OCI-LY3 (cell line): ENCODE measurements around the gene S100A4.

Experiments
- H2AFZ ChIP-seq: fragments of 200-600, 300-600 bp; shearing (Covaris generic); 2 replicates; pipeline ENCODE4 v1.6.0; 2014; ENCODE audit warnings: antibody characterized with exemption, low read depth, low read length
- H3K27ac ChIP-seq: fragments of 200-600, 300-600 bp; sonication (generic); 2 replicates; pipeline ENCODE4 v1.5.1; 2014; ENCODE audit warnings: mild to moderate bottlenecking, low read length, moderate library complexity, mixed read lengths
- H3K27me3 ChIP-seq: fragments of 200-600, 300-600 bp; sonication (generic); 2 replicates; pipeline ENCODE4 v1.6.1; 2014; ENCODE audit warnings: low read depth, low read length, mixed read lengths
- H3K36me3 ChIP-seq: fragments of 200-600, 300-600 bp; sonication (generic); replicated peaks from 2 replicates; pipeline ENCODE3; 2014; ENCODE audit warnings: low read depth, low read length, mixed read lengths
- H3K4me1 ChIP-seq: fragments of 300-600, 200-600 bp; sonication (generic); 2 replicates; pipeline ENCODE4 v1.6.1; 2014; ENCODE audit warnings: low read length, mixed read lengths
- H3K4me2 ChIP-seq: fragments of 200-600, 300-600 bp; sonication (generic); 2 replicates; pipeline ENCODE4 v1.6.1; 2014; ENCODE audit warnings: low read length, mixed read lengths
- H3K4me3 ChIP-seq: fragments of 300-600, 200-600 bp; sonication (generic); 2 replicates; pipeline ENCODE4 v1.5.1; 2014; ENCODE audit warnings: antibody characterized with exemption, mild to moderate bottlenecking, low read length, moderate library complexity
- H3K79me2 ChIP-seq: fragments of 300-600, 200-600 bp; shearing (Covaris generic); 2 replicates; pipeline ENCODE4 v1.6.1; 2014; ENCODE audit warnings: mild to moderate bottlenecking, low read length, mixed read lengths
- H3K9ac ChIP-seq: fragments of 300-600, 200-600 bp; shearing (Covaris generic); 2 replicates; pipeline ENCODE4 v1.6.0; 2014; ENCODE audit warnings: mild to moderate bottlenecking, low read length, moderate library complexity
- H3K9me3 ChIP-seq: fragments of 200-600, 300-600 bp; shearing (Covaris generic); 2 replicates; pipeline ENCODE4 v1.6.1; 2014; ENCODE audit warnings: low read length, mixed read lengths; ENCODE audit not compliant: insufficient read depth
- H4K20me1 ChIP-seq: fragments of 200-600, 300-600 bp; sonication (generic); 2 replicates; pipeline ENCODE4 v1.6.1; 2016; ENCODE audit warnings: low read length, mixed read lengths; ENCODE audit not compliant: insufficient read depth
- EZH2phosphoT487 ChIP-seq: fragments of 200-600 bp; shearing (Covaris generic); IDR thresholded peaks from 2 replicates; pipeline ENCODE4 v1.6.1; 2018; ENCODE audit warnings: antibody characterized with exemption, mixed run types, low read depth
- TF ChIP-seq, protein P1 (sequence below): fragments of 200-600, 300-600 bp; sonication (generic); IDR thresholded peaks from 2 replicates; pipeline ENCODE4 v1.5.1; 2014; ENCODE audit warnings: antibody characterized with exemption, low read length, low read depth

S100A4 gene

DNA sequence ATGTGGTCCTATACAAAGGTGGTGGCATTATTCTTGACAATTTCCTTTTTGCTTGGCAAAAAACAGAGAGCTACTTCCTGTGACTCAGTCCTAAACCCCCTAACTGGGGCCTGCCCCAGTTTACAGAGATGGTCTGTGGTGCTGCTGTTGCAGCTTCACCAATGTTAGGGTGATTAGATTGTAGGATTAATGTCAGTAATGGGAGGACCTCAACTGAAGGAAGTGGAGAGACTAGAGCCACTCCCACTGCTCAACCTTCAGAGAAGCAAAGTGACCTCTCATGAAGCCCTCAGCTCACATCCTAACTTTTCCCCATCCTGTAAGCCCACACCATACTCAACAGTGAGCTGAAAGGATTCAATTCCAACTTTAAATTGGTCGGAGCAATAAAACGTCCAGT is 13.4 kb downstream of the S100A4 start:
- H4K20me1 ChIP-seq = no peaks in the 10 kb centered on the region
- H3K4me1 ChIP-seq = peaks cover 29% of the 10 kb centered on the region
- no peaks in the 10 kb centered on the region for H3K9me3 ChIP-seq
- no peaks in the 10 kb centered on the region for H3K27me3 ChIP-seq
- no peak overlapping the region for H2AFZ ChIP-seq
- H3K79me2 ChIP-seq = 0 out of 2 replicates have a peak, but pooled peaks cover 2% of the 10 kb centered on the region
- TF ChIP-seq, protein P1, sequence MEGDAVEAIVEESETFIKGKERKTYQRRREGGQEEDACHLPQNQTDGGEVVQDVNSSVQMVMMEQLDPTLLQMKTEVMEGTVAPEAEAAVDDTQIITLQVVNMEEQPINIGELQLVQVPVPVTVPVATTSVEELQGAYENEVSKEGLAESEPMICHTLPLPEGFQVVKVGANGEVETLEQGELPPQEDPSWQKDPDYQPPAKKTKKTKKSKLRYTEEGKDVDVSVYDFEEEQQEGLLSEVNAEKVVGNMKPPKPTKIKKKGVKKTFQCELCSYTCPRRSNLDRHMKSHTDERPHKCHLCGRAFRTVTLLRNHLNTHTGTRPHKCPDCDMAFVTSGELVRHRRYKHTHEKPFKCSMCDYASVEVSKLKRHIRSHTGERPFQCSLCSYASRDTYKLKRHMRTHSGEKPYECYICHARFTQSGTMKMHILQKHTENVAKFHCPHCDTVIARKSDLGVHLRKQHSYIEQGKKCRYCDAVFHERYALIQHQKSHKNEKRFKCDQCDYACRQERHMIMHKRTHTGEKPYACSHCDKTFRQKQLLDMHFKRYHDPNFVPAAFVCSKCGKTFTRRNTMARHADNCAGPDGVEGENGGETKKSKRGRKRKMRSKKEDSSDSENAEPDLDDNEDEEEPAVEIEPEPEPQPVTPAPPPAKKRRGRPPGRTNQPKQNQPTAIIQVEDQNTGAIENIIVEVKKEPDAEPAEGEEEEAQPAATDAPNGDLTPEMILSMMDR = no peak
- TF ChIP-seq EZH2phosphoT487 = no peak
- no peak overlapping the region for H3K9ac ChIP-seq
- H3K4me2 ChIP-seq = no peak overlapping the region
- H3K4me3 ChIP-seq = no peak overlapping the region
- no peak overlapping the region for H3K27ac ChIP-seq
- H3K36me3 ChIP-seq = no peaks in the 10 kb centered on the region

DNA sequence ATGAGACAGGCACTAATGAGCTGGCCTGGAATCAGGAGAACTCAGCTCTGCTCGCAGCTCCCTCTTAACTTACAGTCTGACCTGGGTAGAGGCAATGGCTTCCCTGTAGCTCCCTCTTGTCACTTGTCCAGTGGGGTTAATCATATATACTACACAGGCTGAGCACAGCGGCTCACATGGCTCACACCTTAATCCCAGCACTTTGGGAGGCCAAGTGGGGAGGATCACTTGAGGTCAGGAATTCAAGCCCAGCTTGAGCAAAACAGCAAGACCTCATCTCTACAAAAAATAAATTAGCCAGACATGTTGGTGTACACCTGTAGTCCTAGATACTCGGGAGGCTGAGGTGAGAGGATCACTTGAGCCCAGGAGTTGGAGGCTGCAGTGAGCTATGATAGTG is 14.0 kb downstream of the S100A4 start:
- peaks cover 25% of the 10 kb centered on the region for H3K4me1 ChIP-seq
- no peak overlapping the region for H3K27ac ChIP-seq
- no peak overlapping the region for H3K9ac ChIP-seq
- no peaks in the 10 kb centered on the region for H3K27me3 ChIP-seq
- no peaks in the 10 kb centered on the region for H4K20me1 ChIP-seq
- TF ChIP-seq, protein P1 = no peak
- no peak for TF ChIP-seq EZH2phosphoT487
- H3K36me3 ChIP-seq = no peaks in the 10 kb centered on the region
- H3K79me2 ChIP-seq = 0 out of 2 replicates have a peak, but pooled peaks cover 2% of the 10 kb centered on the region
- no peak overlapping the region for H3K4me3 ChIP-seq
- no peak overlapping the region for H3K4me2 ChIP-seq
- no peak overlapping the region for H2AFZ ChIP-seq
- no peaks in the 10 kb centered on the region for H3K9me3 ChIP-seq

DNA sequence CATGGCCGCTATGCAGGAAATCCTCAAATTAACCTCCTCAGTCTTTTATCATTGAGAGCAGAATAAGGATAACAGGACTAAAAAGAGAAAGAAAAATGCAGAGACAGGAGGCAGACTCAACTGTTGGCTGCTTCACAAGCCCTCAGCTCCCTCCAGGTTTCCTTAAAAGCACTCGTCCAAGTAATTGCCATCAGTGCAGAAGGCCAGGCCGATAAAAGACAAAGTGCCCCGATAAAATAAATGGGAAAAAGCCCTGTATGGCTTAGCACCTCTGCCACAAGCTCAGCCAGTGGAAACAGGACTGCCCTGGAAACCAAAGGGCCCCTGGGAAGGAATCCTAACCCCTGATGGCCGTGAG is 17.9 kb downstream of the S100A4 start:
- no peak overlapping the region for H3K4me3 ChIP-seq
- peaks cover 7% of the 10 kb centered on the region; the same call in 1 of the 2 replicates for H3K4me1 ChIP-seq
- H3K9ac ChIP-seq = no peak overlapping the region
- H3K27me3 ChIP-seq = 0 out of 2 replicates have a peak, but pooled peaks cover 5% of the 10 kb centered on the region
- TF ChIP-seq, protein P1 = no peak
- no peak for TF ChIP-seq EZH2phosphoT487
- H4K20me1 ChIP-seq = no peaks in the 10 kb centered on the region
- H3K36me3 ChIP-seq = no peaks in the 10 kb centered on the region
- no peak overlapping the region for H2AFZ ChIP-seq
- no peak overlapping the region for H3K27ac ChIP-seq
- H3K9me3 ChIP-seq = no peaks in the 10 kb centered on the region
- H3K4me2 ChIP-seq = no peak overlapping the region
- no peaks in the 10 kb centered on the region for H3K79me2 ChIP-seq

DNA sequence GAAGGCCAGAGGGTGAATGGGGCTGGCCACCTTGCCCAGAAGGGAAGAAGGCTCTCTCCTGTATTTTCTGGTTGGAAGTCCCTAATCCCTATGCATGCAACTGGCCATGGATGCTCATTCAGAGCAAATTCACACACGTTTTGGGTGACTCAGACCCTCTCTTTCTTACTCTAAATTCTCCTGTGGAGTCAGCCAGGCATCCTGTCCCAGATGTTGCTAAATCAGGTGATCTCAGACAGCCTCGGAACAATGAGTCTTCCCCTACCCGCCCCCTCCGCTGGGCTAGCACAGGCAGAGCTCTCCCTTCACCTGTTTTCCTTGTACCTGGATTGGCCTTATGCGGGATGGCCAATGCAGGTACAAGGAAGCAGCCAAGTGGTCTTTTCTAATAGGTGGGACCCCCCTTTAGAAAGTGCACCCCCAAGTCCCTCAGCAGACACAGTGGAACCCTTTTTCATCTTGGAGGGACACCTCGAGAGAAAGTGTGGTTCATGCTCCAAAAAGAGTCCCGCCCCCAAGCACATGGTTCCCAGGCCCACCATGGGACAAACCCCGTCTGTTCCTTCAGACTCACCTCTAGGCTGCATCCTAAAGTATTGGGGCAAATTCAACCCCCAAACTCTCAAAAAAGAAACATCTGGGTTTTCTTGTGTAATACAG is 18.5 kb downstream of the S100A4 start:
- H3K9me3 ChIP-seq = no peaks in the 10 kb centered on the region
- H3K27me3 ChIP-seq = 0 out of 2 replicates have a peak, but pooled peaks cover 5% of the 10 kb centered on the region
- H3K36me3 ChIP-seq = no peaks in the 10 kb centered on the region
- H4K20me1 ChIP-seq = no peaks in the 10 kb centered on the region
- H3K4me2 ChIP-seq = no peak overlapping the region
- TF ChIP-seq EZH2phosphoT487 = no peak
- TF ChIP-seq, protein P1 = no peak
- no peak overlapping the region for H2AFZ ChIP-seq
- no peak overlapping the region for H3K27ac ChIP-seq
- H3K79me2 ChIP-seq = no peaks in the 10 kb centered on the region
- H3K9ac ChIP-seq = no peak overlapping the region
- H3K4me3 ChIP-seq = no peak overlapping the region
- peaks cover 1% of the 10 kb centered on the region; the same call in 1 of the 2 replicates for H3K4me1 ChIP-seq
